ENCODE results near the gene RPL3. TPM values are rescaled to one million over a fixed set of nuclear protein-coding genes. Genes with fewer than 3 reads are reported as not detected.
A peak's percentile ranks its signal among the peaks of the same experiment; 100 is the strongest.

The RPL3 gene
- total and polyA plus RNA-seq, 2 of the 4 experiments (the other 2 are of a cell fraction): 2,871 to 3,312 TPM

- TF ChIP-seq SMC3 (IDR thresholded peaks at IDR 0.05; ENCODE audit: low read depth, low read length): no peak
Observed at GRCh38 chr22:39265143-39265886, 54.1 kb downstream of the RPL3 start (continued).

GRCh38 chr22:39264349-39265038, 54.9 kb downstream of the RPL3 start:
- H3K4me1 ChIP-seq (ENCODE audit: control insufficient read depth, insufficient read depth, low read length): no peaks in the 10 kb centered on the region
- no peak overlapping the region for H4K8ac ChIP-seq (ENCODE audit: low read depth in 2 of 2, low read length in 2 of 2)
- H3K18ac ChIP-seq (ENCODE audit: low read depth, low read length): no peak overlapping the region
- H3K9me1 ChIP-seq (ENCODE audit: insufficient read depth, low read length): peaks cover 14% of the 10 kb centered on the region
- H3K4ac ChIP-seq (ENCODE audit: low read depth, low read length): no peak overlapping the region
- 94% methylated on average over 2 of the region's 13 CpGs; no CpG with 5 or more reads in 1 of the 2 experiments for WGBS, 2 experiments (ENCODE audit: extremely low coverage in 2 of 2, insufficient read length in 1 of 2)
- no peaks in the 10 kb centered on the region for H3K79me1 ChIP-seq (ENCODE audit: low read depth in 1 of 2, low read length in 2 of 2)
- DNase-seq (no peak), ATAC-seq (ENCODE audit: low read depth) (no peak)
- no peak overlapping the region for H3K4me3 ChIP-seq (ENCODE audit: insufficient read depth, low read depth, low read length)
- POLR2A ChIA-PET (ENCODE audit: unreplicated experiment): no interaction called here
- no peak overlapping the region for H3K9ac ChIP-seq (ENCODE audit: low read depth, low read length)
- no peaks in the 10 kb centered on the region for H3K27me3 ChIP-seq (ENCODE audit: control insufficient read depth, insufficient read depth, low read length)
- H4K91ac ChIP-seq (ENCODE audit: insufficient read depth, low read depth, low read length): no peak overlapping the region
- CTCF ChIA-PET: no interaction called here
- H2AK9ac ChIP-seq (replicated peaks; ENCODE audit: low read depth, low read length, poor library complexity): peak overlapping the region; percentile 16
- H2BK15ac ChIP-seq (ENCODE audit: low read depth, low read length): no peak overlapping the region; the same call in 2 of the 3 replicates
- no peaks in the 10 kb centered on the region for H4K20me1 ChIP-seq (ENCODE audit: insufficient read depth, low read length)
- no peak overlapping the region for H2BK20ac ChIP-seq (ENCODE audit: low read depth, low read length)
- in situ Hi-C loops (cut with MboI; ENCODE audit: low sequenced_read_pairs) (no loop called here), intact Hi-C loops (cut with micrococcal nuclease) (no loop called here), dilution Hi-C loops (cut with HindIII; ENCODE audit: low sequenced_read_pairs, unreplicated experiment) (no loop called here)
- no peak overlapping the region for H3K27ac ChIP-seq (ENCODE audit: insufficient read depth, low read length)
- H3K23ac ChIP-seq (ENCODE audit: low read depth, low read length): no peak overlapping the region
- H3K36me3 ChIP-seq (ENCODE audit: control insufficient read depth, insufficient read depth, low read length): no peaks in the 10 kb centered on the region
- no peak overlapping the region for H3K4me2 ChIP-seq (ENCODE audit: low read depth, low read length)
- H2BK5ac ChIP-seq (ENCODE audit: low read depth, low read length, poor library complexity, severe bottlenecking): no peak overlapping the region
- no peak overlapping the region for H4K5ac ChIP-seq (ENCODE audit: low read depth, low read length)
- 0 out of 2 replicates have a peak overlapping the region, but pooled peaks have one; percentile 15 for H2BK120ac ChIP-seq (ENCODE audit: low read depth, low read length)
- no peak overlapping the region for H3K56ac ChIP-seq (ENCODE audit: extremely low read depth, insufficient read depth, low read length)
- H2AK5ac ChIP-seq (ENCODE audit: low read depth, low read length): peak overlapping the region; percentile 37; the same call in 1 of the 2 replicates
- TF ChIP-seq RFX5 (IDR thresholded peaks at IDR 0.05; ENCODE audit: low read depth, low read length) (no peak), CHD1 (IDR thresholded peaks at IDR 0.05; ENCODE audit: low read depth, low read length) (no peak), CTCF (conservative IDR thresholded peaks at IDR 0.05; ENCODE audit: low read depth, low read length) (no peak), USF2 (IDR thresholded peaks at IDR 0.05; ENCODE audit: low read depth, low read length) (no peak)
- no peak overlapping the region for H3K14ac ChIP-seq (replicated peaks; ENCODE audit: low read depth, low read length)
- H2AFZ ChIP-seq (replicated peaks; ENCODE audit: low read length, poor library complexity): no peak overlapping the region
- BruUV-seq (replicated peaks): no TSS peak
- peaks cover 13% of the 10 kb centered on the region for H3K9me3 ChIP-seq (ENCODE audit: control insufficient read depth, insufficient read depth, low read length)

Data from IMR-90 (cell line).